ENCODE results near the gene PCDH15.

The PCDH15 gene

GRCh38 chr10:54702583-54703485, 98.2 kb downstream of the PCDH15 start:
- no peak for DNase-seq

- no peak for DNase-seq
Observed at GRCh38 chr10:54691331-54691730, 109.7 kb downstream of the PCDH15 start.

DNA sequence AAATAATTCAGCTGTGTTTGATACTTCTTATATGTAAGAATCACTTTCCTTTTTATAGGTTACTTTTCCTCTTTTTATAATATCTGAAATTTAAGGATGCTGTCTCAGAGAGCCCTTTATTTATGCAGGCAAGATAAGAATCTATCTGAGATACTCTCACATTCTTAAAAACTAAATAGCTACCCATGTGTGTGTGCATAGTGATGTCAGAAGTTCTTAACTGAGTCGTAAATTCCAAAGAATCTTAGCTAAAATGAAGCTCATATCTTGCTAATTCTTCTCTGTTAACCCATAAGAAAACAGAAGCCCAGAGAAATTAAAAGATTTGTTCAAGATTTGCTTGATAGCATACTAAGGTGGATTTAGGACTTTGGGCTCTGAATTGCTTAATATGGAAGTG, 118.5 kb downstream of the PCDH15 start:
- no peak for DNase-seq

DNA sequence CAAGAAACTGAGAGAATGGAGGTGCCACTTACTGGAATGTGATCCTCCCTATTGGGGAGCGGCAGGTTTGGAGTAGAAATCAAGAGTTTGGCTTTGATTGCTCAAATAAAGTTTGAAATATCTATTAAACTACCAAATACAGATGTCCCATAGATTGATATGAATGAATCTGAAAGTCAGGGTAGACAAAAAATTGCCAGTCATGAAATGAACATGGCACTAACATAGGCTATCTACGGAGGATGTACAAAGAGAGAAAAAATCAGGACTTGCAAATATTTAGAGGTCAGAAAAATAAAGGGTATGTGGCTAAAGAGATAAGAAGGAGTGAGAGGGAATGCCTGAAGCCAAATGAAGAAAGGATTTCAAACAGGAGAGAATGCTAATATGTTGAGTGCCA, 119.9 kb downstream of the PCDH15 start:
- DNase-seq: no peak

DNA sequence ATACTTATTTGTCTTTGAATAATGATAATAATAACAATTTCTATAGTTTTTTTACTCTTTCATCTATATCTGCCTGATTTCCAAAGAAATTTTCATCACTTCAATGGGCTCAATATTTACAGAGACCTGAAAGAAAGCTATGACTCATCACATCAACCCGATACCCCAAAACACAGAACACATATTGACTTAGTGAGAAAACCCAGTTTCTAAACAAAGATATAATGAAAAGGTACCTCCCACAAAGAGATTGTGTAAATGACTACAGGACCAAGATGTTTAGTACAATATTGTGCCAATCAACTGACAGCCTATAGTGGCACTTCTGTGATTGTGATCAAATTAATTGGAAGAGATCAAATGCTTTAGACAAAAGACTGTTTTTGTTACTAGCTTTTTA, 133.9 kb downstream of the PCDH15 start:
- DNase-seq: no peak

GRCh38 chr10:54666192-54666591, 134.8 kb downstream of the PCDH15 start:
- no peak for DNase-seq

GRCh38 chr10:54665095-54665494, 135.9 kb downstream of the PCDH15 start:
- DNase-seq: no peak

DNA sequence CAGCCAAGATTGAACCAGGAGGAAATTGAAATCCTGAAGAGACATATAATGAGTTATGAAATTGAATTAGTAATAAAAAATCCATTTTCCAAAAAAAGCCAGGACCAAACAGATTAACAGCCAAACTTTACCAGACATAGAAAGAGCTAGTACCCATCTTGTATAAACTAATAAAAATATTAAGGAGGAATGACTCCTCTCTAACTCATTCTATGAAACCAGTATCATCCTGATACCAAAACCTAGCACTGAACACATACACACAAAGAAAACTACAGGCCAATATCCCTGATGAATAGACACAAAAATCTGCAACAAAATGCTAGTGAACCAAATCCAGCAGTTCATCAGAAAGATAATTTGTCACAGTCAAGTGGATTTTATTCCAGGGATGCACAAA, 140.6 kb downstream of the PCDH15 start:
- DNase-seq: no peak

DNA sequence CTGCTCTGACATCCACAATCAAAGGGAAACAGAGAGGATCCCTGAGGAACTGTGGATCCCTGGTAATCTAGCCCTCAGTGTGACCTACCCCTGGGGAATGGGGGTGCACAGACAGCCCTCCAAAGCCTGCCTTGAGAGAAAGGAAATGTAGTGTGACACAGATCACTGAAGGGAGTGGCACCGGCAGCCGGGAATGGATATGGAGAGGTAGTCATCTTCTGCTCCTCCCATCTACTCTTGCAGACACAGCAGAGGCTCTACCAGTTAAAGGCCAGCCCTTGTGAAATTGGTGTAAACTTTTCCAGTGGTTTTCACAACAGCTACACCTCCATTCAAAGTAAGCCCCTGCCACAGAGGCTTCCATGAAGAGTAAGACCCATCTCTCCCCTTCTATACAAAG, 144.4 kb downstream of the PCDH15 start:
- no peak for DNase-seq

DNA sequence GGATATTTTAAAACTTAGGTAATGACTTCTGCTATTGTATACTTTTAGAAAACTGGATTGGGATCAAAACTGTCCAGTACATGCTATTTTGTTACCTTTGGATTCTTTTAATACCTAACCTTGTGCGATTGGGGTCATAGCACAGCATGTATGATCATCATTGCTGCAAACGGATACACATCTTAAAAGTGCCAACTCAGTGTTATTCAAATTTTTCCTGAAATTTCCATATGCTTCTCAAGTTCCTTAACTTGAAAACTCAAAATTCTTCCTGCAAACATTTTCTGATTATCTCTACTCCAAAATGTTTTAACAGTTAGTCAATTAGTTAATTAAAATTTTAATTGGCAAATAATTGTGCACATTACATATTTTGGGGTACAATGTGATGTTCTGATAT, 147.5 kb downstream of the PCDH15 start:
- DNase-seq: no peak

GRCh38 chr10:54650547-54650946, 150.5 kb downstream of the PCDH15 start:
- no peak for DNase-seq

GRCh38 chr10:54622017-54622416, 179.0 kb downstream of the PCDH15 start:
- no peak for DNase-seq

DNA sequence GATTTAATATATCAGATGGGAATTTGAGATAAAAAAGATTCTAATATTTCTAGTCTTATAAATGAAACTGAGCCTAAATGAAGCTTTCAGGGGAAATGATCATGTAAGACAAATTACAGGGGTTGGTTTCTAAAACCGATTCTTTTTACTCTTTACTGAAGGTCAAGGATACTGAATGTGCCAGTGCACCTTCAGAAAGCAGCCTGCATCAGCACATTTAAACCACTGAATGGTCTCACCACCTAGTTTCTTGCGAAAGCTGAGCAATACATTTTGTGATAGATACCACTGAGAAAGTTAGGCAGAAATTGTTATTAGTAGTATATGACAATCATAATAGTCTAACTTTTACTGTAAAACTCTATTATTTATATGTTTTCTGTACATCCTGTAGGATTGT, 180.7 kb downstream of the PCDH15 start:
- DNase-seq: no peak

GRCh38 chr10:54614072-54614471, 187.0 kb downstream of the PCDH15 start:
- no peak for DNase-seq

DNA sequence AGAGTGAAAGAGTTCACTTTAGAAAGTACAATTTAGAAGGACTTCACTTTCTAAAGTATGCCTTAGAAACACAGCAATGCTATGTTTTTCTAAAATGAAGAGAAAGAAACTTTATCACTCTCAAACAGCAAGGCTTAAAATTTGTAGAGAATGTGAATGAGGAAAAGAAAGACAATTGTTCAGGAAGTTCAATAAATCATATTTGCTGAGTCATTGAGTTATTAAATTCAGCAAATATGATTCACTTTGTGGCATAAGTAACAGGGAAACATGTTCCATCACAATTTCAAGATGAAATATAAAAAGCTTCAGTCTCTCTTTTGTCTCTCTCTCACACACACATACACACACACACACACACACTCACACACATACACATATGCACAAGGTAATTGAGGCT, 187.9 kb downstream of the PCDH15 start:
- no peak for DNase-seq

DNA sequence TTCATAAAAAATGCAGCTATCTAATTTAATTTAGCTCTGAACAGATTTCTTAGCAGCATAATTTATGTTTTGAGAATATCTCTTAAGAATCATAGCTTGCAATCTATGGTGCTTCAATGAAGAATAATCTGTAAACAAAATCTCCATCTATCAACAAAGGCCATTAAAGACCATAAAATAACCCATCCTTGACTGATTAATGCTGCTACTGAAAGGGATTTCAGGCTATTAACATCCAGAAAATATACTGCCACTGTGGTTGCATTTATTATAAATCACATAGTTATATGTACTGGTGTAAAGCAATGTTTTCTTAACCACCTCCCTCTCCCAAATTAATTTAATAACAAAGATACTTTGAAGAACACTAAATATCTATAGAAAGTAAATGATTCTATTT, 191.6 kb downstream of the PCDH15 start:
- DNase-seq: no peak

- DNase-seq: no peak
Observed at GRCh38 chr10:54607983-54608382, 193.0 kb downstream of the PCDH15 start.

DNA sequence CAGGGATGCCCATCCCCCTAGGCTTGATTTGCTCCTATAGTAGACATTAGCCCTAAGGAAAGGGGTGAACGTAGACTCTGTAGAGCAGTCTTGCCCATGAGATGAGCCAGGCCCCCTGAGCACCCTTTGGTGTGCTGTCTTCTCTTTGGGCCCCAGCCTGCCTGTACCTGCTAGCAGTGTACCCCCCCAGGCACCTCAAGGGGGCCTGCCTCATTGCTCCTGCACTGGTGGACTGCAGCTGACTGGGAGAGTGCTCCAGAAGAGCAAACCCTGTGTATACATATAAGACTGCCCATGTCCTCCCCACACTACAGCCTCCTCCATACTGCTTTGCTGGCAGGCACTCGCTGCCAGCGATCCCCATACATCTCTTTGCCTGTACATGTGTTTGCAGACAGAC, 206.7 kb downstream of the PCDH15 start:
- DNase-seq: no peak

DNA sequence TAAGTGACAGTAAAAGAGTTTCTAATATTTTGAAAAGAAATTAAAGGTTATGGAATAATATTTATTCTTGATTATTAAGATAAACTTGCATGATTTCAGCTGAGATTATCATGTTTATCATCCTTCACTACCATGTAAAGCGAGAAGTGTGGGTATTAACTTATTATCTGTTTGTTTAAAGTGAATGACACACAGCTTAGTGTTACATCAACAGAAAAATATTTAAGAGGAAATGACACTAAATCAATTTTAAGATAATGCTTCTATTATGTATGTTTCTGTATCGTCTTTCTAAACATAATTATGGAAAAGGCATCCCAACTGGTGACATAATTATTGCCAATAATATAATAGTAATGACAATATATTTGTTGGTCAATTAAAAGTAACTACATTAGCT, 213.1 kb downstream of the PCDH15 start:
- no peak for DNase-seq

DNA sequence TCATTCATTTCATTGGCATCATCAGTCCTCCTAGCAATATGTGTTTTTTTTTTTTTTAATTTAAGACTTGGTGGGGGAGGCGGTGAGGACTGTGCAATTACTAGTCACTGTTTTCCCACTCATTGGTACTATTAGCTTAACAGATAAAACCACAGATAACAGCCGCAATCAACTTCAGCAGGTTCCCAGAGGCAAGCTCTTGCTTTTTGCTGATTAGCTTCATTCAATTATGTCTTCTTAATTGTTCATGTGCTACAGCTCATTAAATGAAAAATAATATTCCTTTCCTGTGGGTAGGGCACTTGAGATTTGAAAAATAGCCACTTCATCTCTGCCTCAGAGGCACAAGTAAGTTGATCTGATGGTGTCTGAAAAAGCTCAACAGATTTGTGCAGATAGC, 215.5 kb downstream of the PCDH15 start:
- no peak for DNase-seq

- no peak for DNase-seq
Observed at GRCh38 chr10:54577682-54578081, 223.3 kb downstream of the PCDH15 start.

GRCh38 chr10:54576541-54576940, 224.5 kb downstream of the PCDH15 start:
- no peak for DNase-seq

- no peak for DNase-seq
Observed at GRCh38 chr10:54559498-54559897, 241.5 kb downstream of the PCDH15 start.

- DNase-seq: no peak
Observed at GRCh38 chr10:54554028-54554427, 247.0 kb downstream of the PCDH15 start.

GRCh38 chr10:54550016-54550415, 251.0 kb downstream of the PCDH15 start:
- no peak for DNase-seq

Data from CD4-positive, alpha-beta T cell treated with Interleukin-10 for 1 hour (primary cell).